ENCODE data around the gene P2RX3. TPM values are rescaled to one million over a fixed set of nuclear protein-coding genes. Genes with fewer than 3 reads are reported as not detected.

Gene P2RX3
- total RNA-seq, 1 donor from 2014 or later, result not detected

DNA sequence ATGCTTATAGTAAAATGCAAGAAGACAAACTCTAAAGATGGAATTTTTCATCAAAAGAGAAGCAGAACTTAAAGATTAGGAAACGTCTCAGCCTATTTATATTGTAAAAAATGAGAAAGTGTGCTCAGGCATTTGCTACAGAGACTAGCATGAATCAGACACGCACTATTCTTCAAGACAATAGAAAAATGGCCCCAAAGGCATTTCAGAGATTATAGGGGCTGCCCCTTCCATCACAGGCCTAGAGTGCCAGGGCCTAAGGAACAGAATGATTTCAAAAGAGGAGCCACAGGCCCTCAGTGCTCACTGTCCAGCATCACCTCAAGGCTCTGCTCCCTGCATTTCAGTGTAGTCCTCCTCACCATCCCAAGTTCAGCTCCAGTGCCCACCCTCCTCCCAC is 40.9 kb upstream of the P2RX3 start:
- TF ChIP-seq, protein P1, sequence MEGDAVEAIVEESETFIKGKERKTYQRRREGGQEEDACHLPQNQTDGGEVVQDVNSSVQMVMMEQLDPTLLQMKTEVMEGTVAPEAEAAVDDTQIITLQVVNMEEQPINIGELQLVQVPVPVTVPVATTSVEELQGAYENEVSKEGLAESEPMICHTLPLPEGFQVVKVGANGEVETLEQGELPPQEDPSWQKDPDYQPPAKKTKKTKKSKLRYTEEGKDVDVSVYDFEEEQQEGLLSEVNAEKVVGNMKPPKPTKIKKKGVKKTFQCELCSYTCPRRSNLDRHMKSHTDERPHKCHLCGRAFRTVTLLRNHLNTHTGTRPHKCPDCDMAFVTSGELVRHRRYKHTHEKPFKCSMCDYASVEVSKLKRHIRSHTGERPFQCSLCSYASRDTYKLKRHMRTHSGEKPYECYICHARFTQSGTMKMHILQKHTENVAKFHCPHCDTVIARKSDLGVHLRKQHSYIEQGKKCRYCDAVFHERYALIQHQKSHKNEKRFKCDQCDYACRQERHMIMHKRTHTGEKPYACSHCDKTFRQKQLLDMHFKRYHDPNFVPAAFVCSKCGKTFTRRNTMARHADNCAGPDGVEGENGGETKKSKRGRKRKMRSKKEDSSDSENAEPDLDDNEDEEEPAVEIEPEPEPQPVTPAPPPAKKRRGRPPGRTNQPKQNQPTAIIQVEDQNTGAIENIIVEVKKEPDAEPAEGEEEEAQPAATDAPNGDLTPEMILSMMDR (IDR thresholded peaks at IDR 0.05), result no peak
- H3K36me3 Mint-ChIP-seq (ENCODE audit: unreplicated experiment), result peaks cover 43% of the 10 kb centered on the region
- no peak overlapping the region for H3K27ac Mint-ChIP-seq (ENCODE audit: unreplicated experiment)
- DNase-seq (ENCODE audit: extremely low spot score, unreplicated experiment), result no peak
- peaks cover 4% of the 10 kb centered on the region for H3K9me3 Mint-ChIP-seq (ENCODE audit: unreplicated experiment)
- no peaks in the 10 kb centered on the region for H3K27me3 Mint-ChIP-seq (ENCODE audit: unreplicated experiment)
- H3K4me3 Mint-ChIP-seq (ENCODE audit: unreplicated experiment), result no peak overlapping the region
- peaks cover 20% of the 10 kb centered on the region for H3K4me1 Mint-ChIP-seq (ENCODE audit: unreplicated experiment)

DNA sequence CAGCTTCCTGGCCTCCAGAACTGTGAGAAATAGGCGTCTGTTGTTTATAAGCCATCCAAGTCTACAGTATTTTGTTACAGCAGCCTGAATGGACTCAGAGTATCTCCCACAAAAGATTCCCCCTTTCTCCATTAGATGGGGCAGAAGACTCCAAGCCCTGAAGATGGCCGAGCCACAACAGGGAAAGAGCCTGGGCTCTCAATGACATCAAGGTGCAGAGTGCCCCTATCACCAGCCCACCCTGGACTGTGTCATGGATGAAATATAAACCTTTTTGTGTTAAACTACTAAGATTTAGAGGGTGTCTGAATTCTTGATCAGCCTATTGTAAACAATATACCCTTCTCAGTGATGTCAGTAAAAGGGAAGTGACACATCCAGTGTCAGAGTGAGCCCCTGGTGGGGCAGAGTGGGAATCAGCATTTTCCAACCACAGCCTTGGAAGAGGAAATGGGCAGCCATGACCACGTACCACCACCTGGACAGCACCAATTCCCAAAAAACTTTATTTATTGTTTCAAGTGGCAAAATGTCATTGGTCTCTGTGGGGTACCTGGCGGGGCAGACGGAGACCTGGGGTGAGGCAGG is 38.9 kb upstream of the P2RX3 start:
- no peak overlapping the region for H3K27ac Mint-ChIP-seq (ENCODE audit: unreplicated experiment)
- H3K4me3 Mint-ChIP-seq (ENCODE audit: unreplicated experiment), result no peak overlapping the region
- H3K4me1 Mint-ChIP-seq (ENCODE audit: unreplicated experiment), result peaks cover 18% of the 10 kb centered on the region
- H3K36me3 Mint-ChIP-seq (ENCODE audit: unreplicated experiment), result peaks cover 57% of the 10 kb centered on the region
- peaks cover 4% of the 10 kb centered on the region for H3K9me3 Mint-ChIP-seq (ENCODE audit: unreplicated experiment)
- H3K27me3 Mint-ChIP-seq (ENCODE audit: unreplicated experiment), result no peaks in the 10 kb centered on the region
- TF ChIP-seq, protein P1 (IDR thresholded peaks at IDR 0.05), result no peak
- DNase-seq (ENCODE audit: extremely low spot score, unreplicated experiment), result no peak

DNA sequence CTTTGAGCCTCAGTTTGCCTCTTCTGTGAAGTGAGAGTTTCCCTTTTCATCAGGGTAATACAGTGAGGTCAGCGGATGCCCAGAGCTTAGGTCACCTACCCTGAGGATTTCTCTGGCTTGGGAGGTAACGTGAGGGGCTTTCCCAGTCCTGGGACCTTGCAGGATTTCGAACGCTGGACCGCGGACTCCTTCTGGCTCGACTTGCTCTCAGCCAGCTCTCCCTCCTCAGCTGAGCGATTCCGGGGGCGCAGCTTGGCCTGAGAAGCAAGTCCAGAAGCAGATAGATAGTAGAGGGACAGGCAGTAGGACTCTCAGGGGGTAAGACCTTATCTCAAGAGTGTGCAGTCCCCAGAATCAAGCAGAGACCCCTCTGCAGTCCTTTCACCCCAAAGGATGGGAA is 37.4 kb upstream of the P2RX3 start:
- DNase-seq (ENCODE audit: extremely low spot score, unreplicated experiment), result no peak
- H3K27ac Mint-ChIP-seq (ENCODE audit: unreplicated experiment), result no peak overlapping the region
- TF ChIP-seq, protein P1 (IDR thresholded peaks at IDR 0.05), result no peak
- H3K36me3 Mint-ChIP-seq (ENCODE audit: unreplicated experiment), result peaks cover 57% of the 10 kb centered on the region
- no peaks in the 10 kb centered on the region for H3K27me3 Mint-ChIP-seq (ENCODE audit: unreplicated experiment)
- no peak overlapping the region for H3K4me3 Mint-ChIP-seq (ENCODE audit: unreplicated experiment)
- peaks cover 4% of the 10 kb centered on the region for H3K9me3 Mint-ChIP-seq (ENCODE audit: unreplicated experiment)
- H3K4me1 Mint-ChIP-seq (ENCODE audit: unreplicated experiment), result peaks cover 8% of the 10 kb centered on the region

DNA sequence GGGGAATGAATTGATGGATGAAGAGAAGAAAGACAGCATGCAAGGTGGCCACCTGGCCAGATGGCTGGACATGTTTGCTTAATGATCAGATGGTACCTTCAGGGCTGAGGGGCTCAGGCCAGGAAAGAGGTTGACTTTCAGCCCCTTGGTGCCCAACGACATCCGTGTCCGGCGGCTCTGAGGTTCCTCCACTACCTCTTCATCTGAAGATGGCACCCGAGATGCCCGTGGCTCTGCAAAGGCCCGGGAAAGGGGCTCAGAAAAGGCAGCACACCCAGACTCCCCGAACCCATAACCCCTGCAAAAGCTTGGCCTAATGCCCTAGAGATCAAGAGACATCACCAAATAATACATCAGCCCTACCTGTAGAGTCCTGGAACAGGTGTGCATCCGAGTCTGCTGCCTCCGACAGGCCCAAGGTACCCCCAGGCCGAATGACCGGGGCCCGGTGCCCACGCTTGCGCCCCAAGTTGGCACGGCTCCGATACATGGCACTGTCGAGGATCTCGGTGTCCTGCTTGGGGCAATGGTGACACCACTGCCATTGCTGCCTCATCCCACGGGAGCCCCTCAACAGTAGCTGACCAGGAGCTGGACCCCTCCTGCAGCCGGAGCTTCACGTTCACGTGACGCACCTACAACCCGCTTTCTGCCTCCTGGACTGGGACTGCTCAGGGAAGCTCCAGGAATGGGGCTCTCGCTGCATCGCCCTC is 36.3 kb upstream of the P2RX3 start:
- Mint-ChIP-seq H3K4me1 (ENCODE audit: unreplicated experiment) (peaks cover 13% of the 10 kb centered on the region), H3K4me3 (ENCODE audit: unreplicated experiment) (no peak overlapping the region), H3K9me3 (ENCODE audit: unreplicated experiment) (peaks cover 4% of the 10 kb centered on the region), H3K27me3 (ENCODE audit: unreplicated experiment) (no peaks in the 10 kb centered on the region), H3K27ac (ENCODE audit: unreplicated experiment) (no peak overlapping the region), H3K36me3 (ENCODE audit: unreplicated experiment) (peaks cover 56% of the 10 kb centered on the region)
- DNase-seq (ENCODE audit: extremely low spot score, unreplicated experiment), result no peak
- TF ChIP-seq, protein P1 (IDR thresholded peaks at IDR 0.05), result no peak

DNA sequence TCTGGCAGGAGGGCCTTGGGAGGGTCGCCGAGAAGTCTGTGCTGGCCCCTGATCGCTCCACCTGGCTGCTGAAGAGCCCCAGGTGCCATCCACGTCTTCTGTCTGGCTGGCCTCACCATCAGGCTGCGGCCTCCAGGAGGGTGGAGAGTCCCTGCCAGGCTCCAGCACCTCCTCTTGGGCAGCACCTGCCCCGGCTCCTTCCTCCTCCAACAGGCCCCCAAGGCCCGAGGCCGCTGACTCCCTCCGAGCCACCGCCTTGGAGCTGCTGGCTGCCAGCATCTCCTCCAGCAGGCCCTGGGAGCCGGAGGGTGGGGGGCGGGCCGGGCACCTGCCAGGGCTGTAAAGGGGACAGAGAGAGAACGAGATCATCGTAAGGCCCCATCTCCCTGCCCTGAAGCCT is 35.7 kb upstream of the P2RX3 start:
- H3K4me3 Mint-ChIP-seq (ENCODE audit: unreplicated experiment), result no peak overlapping the region
- H3K4me1 Mint-ChIP-seq (ENCODE audit: unreplicated experiment), result peaks cover 19% of the 10 kb centered on the region
- no peak for DNase-seq (ENCODE audit: extremely low spot score, unreplicated experiment)
- no peaks in the 10 kb centered on the region for H3K27me3 Mint-ChIP-seq (ENCODE audit: unreplicated experiment)
- TF ChIP-seq, protein P1 (IDR thresholded peaks at IDR 0.05), result no peak
- no peak overlapping the region for H3K27ac Mint-ChIP-seq (ENCODE audit: unreplicated experiment)
- H3K9me3 Mint-ChIP-seq (ENCODE audit: unreplicated experiment), result peaks cover 4% of the 10 kb centered on the region
- H3K36me3 Mint-ChIP-seq (ENCODE audit: unreplicated experiment), result peaks cover 55% of the 10 kb centered on the region

Data from osteocyte (in vitro differentiated cells).